Measurements from ENCODE around the gene NSD1. TPM values are rescaled to one million over a fixed set of nuclear protein-coding genes. Genes with fewer than 3 reads are reported as not detected.

NSD1 gene
- total and polyA plus RNA-seq, 9 of the 15 experiments (the other 6 are each of a cell fraction or from before 2014, with no cell fraction given) = 3.8 to 51.0 (median 24.7) TPM

GRCh38 chr5:177116631-177117373, 16.8 kb upstream of the NSD1 start (continued):
- TF ChIP-seq POLR2G (IDR thresholded peaks at IDR 0.05; ENCODE audit: low read depth, low read length) = peak; percentile 89
- TF ChIP-seq ZBTB2 (IDR thresholded peaks at IDR 0.05) = no peak
- no peak; the same call in 1 of the 2 replicates for TF ChIP-seq ID3 (CRISPR knock-in tag; IDR thresholded peaks at IDR 0.05)
- TF ChIP-seq ID3 (tag; IDR thresholded peaks at IDR 0.05) = peak; percentile 69
- TF ChIP-seq RBBP5 (IDR thresholded peaks at IDR 0.05; ENCODE audit: borderline replicate concordance, insufficient read depth, low read length, poor library complexity, severe bottlenecking) = peak; percentile 54
- TF ChIP-seq SRF (CRISPR knock-in tag; IDR thresholded peaks at IDR 0.05) = peak in 1 of 2 experiments; percentile 52; a peak in 1 of 4 replicates
- no peak for TF ChIP-seq KDM4B (IDR thresholded peaks at IDR 0.05; ENCODE audit: borderline replicate concordance in 2 of 2, low read depth in 1 of 2)
- TF ChIP-seq ZNF311 (CRISPR knock-in tag; IDR thresholded peaks at IDR 0.05) = no peak
- peak; percentile 52 for TF ChIP-seq MXD1 (CRISPR knock-in tag; IDR thresholded peaks at IDR 0.05; ENCODE audit: borderline replicate concordance, poor library complexity, severe bottlenecking)
- 0 out of 2 replicates have a peak, but pooled peaks have one; percentile 7 for TF ChIP-seq ZNF384 (IDR thresholded peaks at IDR 0.05; ENCODE audit: low read depth, low read length)
- peak; percentile 55 for TF ChIP-seq ZNF512 (tag; IDR thresholded peaks at IDR 0.05)
- TF ChIP-seq IRF2 (CRISPR knock-in tag; IDR thresholded peaks at IDR 0.05) = peak; percentile 91
- peak; percentile 99 for TF ChIP-seq RBM25 (IDR thresholded peaks at IDR 0.05; ENCODE audit: low read depth, low read length, severe bottlenecking)
- peak; percentile 92; the same call in 1 of the 2 replicates for TF ChIP-seq ZNF217 (CRISPR knock-in tag; IDR thresholded peaks at IDR 0.05)
- TF ChIP-seq FOS (IDR thresholded peaks at IDR 0.05; ENCODE audit: extremely low read depth, insufficient read length) = peak; percentile 89
- no peak for TF ChIP-seq SETDB1 (IDR thresholded peaks at IDR 0.05; ENCODE audit: low read length)
- no peak for TF ChIP-seq ZNF398 (CRISPR knock-in tag; IDR thresholded peaks at IDR 0.05)
- TF ChIP-seq MYBL2 (IDR thresholded peaks at IDR 0.05; ENCODE audit: low read depth) = no peak
- no peak for TF ChIP-seq MYBL2 (CRISPR knock-in tag; IDR thresholded peaks at IDR 0.05; ENCODE audit: borderline replicate concordance)
- TF ChIP-seq ZNF589 (CRISPR knock-in tag; IDR thresholded peaks at IDR 0.05; ENCODE audit: low read depth) = peak; percentile 88
- 0 out of 2 replicates have a peak, but pooled peaks have one; percentile 45 for TF ChIP-seq ZNF324 (CRISPR knock-in tag; IDR thresholded peaks at IDR 0.05)

All from K562 (cell line).